Right lobe of liver (tissue), 6 donors: ENCODE measurements around the gene BCKDHA. TPM values are rescaled to one million over a fixed set of nuclear protein-coding genes. Genes with fewer than 3 reads are reported as not detected.

Source experiments
- ATAC-seq, 4 donors: fragments of 200-7000 bp; cut with Tn5 transposase; one replicate each; pipeline ENCODE4 v1.9.1; 2020; ENCODE audit warnings: mild to moderate bottlenecking in 4 of 4, moderate library complexity in 4 of 4
- DNase-seq, 3 donors: peaks; one replicate each; pipeline ENCODE4 v3.0.0-alpha.2; 2020
- H3K27ac ChIP-seq, 3 donors: fragments of 200-600 bp; one replicate each; pipeline ENCODE4 v1.8.0; 2022
- H3K27me3 ChIP-seq, 2 donors: fragments of 200-600 bp; one replicate each; pipeline ENCODE4 v1.8.0; 2022
- H3K36me3 ChIP-seq, 4 donors: fragments of 200-600 bp; sonication (generic) in 1 of 4; one replicate each; pipeline versions ENCODE4 v1.5.1 to v1.8.0; 2017 to 2022; ENCODE audit warnings: control low read depth in 1 of 4
- H3K4me1 ChIP-seq, 4 donors: fragments of 200-600 bp; sonication (generic) in 1 of 4; one replicate each; pipeline versions ENCODE4 v1.5.1 to v1.8.0; 2017 to 2022; ENCODE audit warnings: control low read depth in 1 of 4
- H3K4me3 ChIP-seq, 3 donors: fragments of 200-600 bp; one replicate each; pipeline ENCODE4 v1.8.0; 2022
- H3K9me3 ChIP-seq, 4 donors: fragments of 200-600 bp; sonication (generic) in 1 of 4; one replicate each; pipeline versions ENCODE4 v1.5.1 to v1.8.0; 2017 to 2022; ENCODE audit warnings: control low read depth in 1 of 4
- CTCF ChIP-seq, 4 donors: fragments of 200-600 bp in 3 of 4; fragments of 450-650 bp in 1 of 4; IDR thresholded peaks; one replicate each; pipeline versions ENCODE4 v1.5.1 to v1.8.0; 2016 to 2022; ENCODE audit warnings: antibody characterized with exemption in 4 of 4, mild to moderate bottlenecking in 2 of 4
- POLR2A ChIP-seq: fragments of 450-650 bp; IDR thresholded peaks from one replicate; pipeline ENCODE4 v1.6.1; 2017; ENCODE audit warnings: antibody characterized with exemption, mild to moderate bottlenecking
- WGBS: methylation state at CpG from one replicate; pipeline ENCODE4 v1.1.6; 2018; ENCODE audit warnings: low coverage, low lambda C conversion rate; ENCODE audit not compliant: insufficient coverage; ENCODE audit errors: missing lambda C conversion rate; 5-methylcytosine and 5-hydroxymethylcytosine counted together
- intact Hi-C, 2 donors: fragments of 100-400 bp; cut with DNase I; formaldehyde crosslinking; loops; one replicate each; pipeline versions ENCODE4 v1.11.2 to v1.14.1; 2022
- total RNA-seq, 6 experiments: library from RNA; depleted of rRNA in 2 of 6; stranded (reverse); fragments of >200 nt in 2 of 6; fragmentation: NEBNext Ultra II Directional in 3 of 6; extraction: Animal tissue kit (Norgen Biotek cat#: 25700) in 3 of 6; gene quantifications; one replicate each; pipeline versions ENCODE4 v1.1.0 to v1.2.4, GENCODE V29; 2016 to 2023
- donor health status: DM: no; HTN: yes; CAD: no.
- donor health status: DM: no; HTN: no; CAD: no.
- donor health status: DM: no; HTN: no; CAD: no.
- donor health status: DM: no; HTN: yes; CAD: no.
- donor health status: DM: no; HTN: yes; CAD: no.

Gene BCKDHA
- total RNA-seq, 6 experiments from 2014 or later: 32.1 to 68.7 (median 48.9) TPM

- Histone ChIP-seq H3K4me1 (peaks cover 0 to 12% (median 4%) of the 10 kb centered on the region in 4 donors), H3K4me3 (peak within 1 kb of the TSS; percentile 20 to 40 (median 21)), H3K9me3 (no peaks in the 10 kb centered on the region), H3K27me3 (no peaks in the 10 kb centered on the region), H3K27ac (peak within 1 kb of the TSS; percentile 15 to 60 (median 37)), H3K36me3 (peaks cover 0 to 30% (median 6%) of the 10 kb centered on the region in 4 donors)
- peak in 2 of 3 donors; percentile 77 to 82 for DNase-seq
- TF ChIP-seq CTCF (IDR thresholded peaks at IDR 0.05): no peak
- no peak for TF ChIP-seq POLR2A
- WGBS: 45% methylated on average over 16 of the region's 19 CpGs
- peak; percentile 42 to 54 (median 48) for ATAC-seq
- intact Hi-C loops: no loop called here
These were observed 29.5 kb downstream of the BCKDHA start, which contains the start of gene B3GNT8 for GRCh38 chr19:41426952-41427646. TSS of gene B3GNT8 (minus strand) at chr19:41427374. CDS start at chr19:41426778, 596 bp downstream.

GRCh38 chr19:41427647-41428480 is 30.2 kb downstream of the BCKDHA start:
- DNase-seq (no peak), ATAC-seq (peak in 3 of 4 donors; percentile 1 to 3 (median 1))
- no peaks in the 10 kb centered on the region for H3K9me3 ChIP-seq
- H3K4me1 ChIP-seq: peaks cover 0 to 15% (median 5%) of the 10 kb centered on the region in 4 donors
- peaks cover 0 to 24% (median 2%) of the 10 kb centered on the region in 4 donors for H3K36me3 ChIP-seq
- peak overlapping the region in 1 of 3 donors; percentile 37 for H3K27ac ChIP-seq
- TF ChIP-seq POLR2A: no peak
- TF ChIP-seq CTCF (IDR thresholded peaks at IDR 0.05): no peak
- 32% methylated on average over 17 of the region's 23 CpGs for WGBS
- intact Hi-C loops: no loop called here
- peak overlapping the region in 1 of 3 donors; percentile 40 for H3K4me3 ChIP-seq
- H3K27me3 ChIP-seq: no peaks in the 10 kb centered on the region

- H3K9me3 ChIP-seq: no peaks in the 10 kb centered on the region
- H3K36me3 ChIP-seq: peaks cover 0 to 18% (median 0%) of the 10 kb centered on the region in 4 donors
- no peak for ATAC-seq
- TF ChIP-seq POLR2A: no peak
- no peak for TF ChIP-seq CTCF (IDR thresholded peaks at IDR 0.05)
- DNase-seq: no peak
- peaks cover 0 to 15% (median 5%) of the 10 kb centered on the region in 4 donors for H3K4me1 ChIP-seq
- H3K4me3 ChIP-seq: no peak overlapping the region
- H3K27ac ChIP-seq: no peak overlapping the region
- WGBS: 33% methylated on average over 1 of the region's 1 CpG
- intact Hi-C loops: no loop called here
- no peaks in the 10 kb centered on the region for H3K27me3 ChIP-seq
These were observed 30.9 kb downstream of the BCKDHA start for GRCh38 chr19:41428481-41428859.

- 100% methylated on average over 2 of the region's 6 CpGs for WGBS
- Histone ChIP-seq H3K9me3 (no peaks in the 10 kb centered on the region), H3K4me1 (peaks cover 0 to 15% (median 5%) of the 10 kb centered on the region in 4 donors), H3K36me3 (no peaks in the 10 kb centered on the region), H3K27ac (peak overlapping the region in 1 of 3 donors; percentile 69), H3K4me3 (no peak overlapping the region), H3K27me3 (no peaks in the 10 kb centered on the region)
- DNase-seq (no peak), ATAC-seq (no peak)
- intact Hi-C loops: no loop called here
- TF ChIP-seq CTCF (IDR thresholded peaks at IDR 0.05): no peak
- TF ChIP-seq POLR2A: no peak
These were observed 33.3 kb downstream of the BCKDHA start for GRCh38 chr19:41430922-41431321.
